ENCODE data around the gene GABARAPL1.

DNA sequence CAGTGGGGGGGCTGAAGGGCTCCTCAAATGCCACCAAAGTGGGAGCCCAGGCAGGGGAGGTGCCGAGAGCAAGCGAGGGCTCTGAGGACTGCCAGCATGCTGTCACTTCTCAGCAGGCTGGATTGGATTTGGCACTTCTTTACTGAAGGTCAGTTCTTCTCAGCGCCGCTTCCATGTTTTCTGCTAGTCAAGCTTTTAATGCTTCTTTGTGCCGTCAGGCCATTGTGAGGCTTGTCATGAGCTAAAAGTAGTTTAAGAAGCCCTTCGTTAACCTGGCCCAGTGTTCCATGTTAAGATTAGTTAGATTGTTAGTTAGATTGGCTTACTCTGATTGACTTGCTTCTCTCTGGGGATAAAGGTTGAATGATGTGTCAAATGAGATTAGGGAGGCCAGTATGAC lies 13.4 kb downstream of the GABARAPL1 start:
- no peak for TF ChIP-seq TAF1 (IDR thresholded peaks at IDR 0.05; ENCODE audit: borderline replicate concordance, low read depth, low read length)
- TF ChIP-seq POLR2A (IDR thresholded peaks at IDR 0.05; ENCODE audit: low read depth, low read length): no peak
